WERI-Rb-1 (cell line): ENCODE data around the gene CASP8.

Experiments
- DNase-seq: peaks from one replicate; pipeline ENCODE4 v3.0.0-alpha.2; 2020
- H3K27ac ChIP-seq: fragments of 250-450 bp; sonication (Bioruptor Pico); 2 replicates; pipeline ENCODE4 v1.5.1; 2020; ENCODE audit warnings: mild to moderate bottlenecking, moderate library complexity
- H3K27me3 ChIP-seq: fragments of 250-450 bp; sonication (Bioruptor Pico); 2 replicates; pipeline ENCODE4 v1.5.1; 2021; ENCODE audit warnings: mild to moderate bottlenecking, low read depth, moderate library complexity; ENCODE audit not compliant: insufficient read depth, severe bottlenecking
- H3K36me3 ChIP-seq: fragments of 250-450 bp; sonication (Bioruptor Pico); 2 replicates; pipeline ENCODE4 v1.5.1; 2020; ENCODE audit warnings: mild to moderate bottlenecking, moderate library complexity
- H3K4me3 ChIP-seq: 2 replicates; pipeline ENCODE4 v1.5.1; 2011; ENCODE audit warnings: low read depth, mild to moderate bottlenecking, control low read depth, low read length
- H3K9me3 ChIP-seq: fragments of 250-450 bp; sonication (Bioruptor Pico); 2 replicates; pipeline ENCODE4 v1.5.1; 2021; ENCODE audit warnings: mild to moderate bottlenecking, moderate library complexity; ENCODE audit not compliant: severe bottlenecking
- TF ChIP-seq, protein P1 (sequence below): IDR thresholded peaks from 2 replicates; pipeline ENCODE4 v1.5.1; 2011; ENCODE audit warnings: low read depth, mild to moderate bottlenecking, control low read depth, inconsistent platforms, low read length

The CASP8 gene

DNA sequence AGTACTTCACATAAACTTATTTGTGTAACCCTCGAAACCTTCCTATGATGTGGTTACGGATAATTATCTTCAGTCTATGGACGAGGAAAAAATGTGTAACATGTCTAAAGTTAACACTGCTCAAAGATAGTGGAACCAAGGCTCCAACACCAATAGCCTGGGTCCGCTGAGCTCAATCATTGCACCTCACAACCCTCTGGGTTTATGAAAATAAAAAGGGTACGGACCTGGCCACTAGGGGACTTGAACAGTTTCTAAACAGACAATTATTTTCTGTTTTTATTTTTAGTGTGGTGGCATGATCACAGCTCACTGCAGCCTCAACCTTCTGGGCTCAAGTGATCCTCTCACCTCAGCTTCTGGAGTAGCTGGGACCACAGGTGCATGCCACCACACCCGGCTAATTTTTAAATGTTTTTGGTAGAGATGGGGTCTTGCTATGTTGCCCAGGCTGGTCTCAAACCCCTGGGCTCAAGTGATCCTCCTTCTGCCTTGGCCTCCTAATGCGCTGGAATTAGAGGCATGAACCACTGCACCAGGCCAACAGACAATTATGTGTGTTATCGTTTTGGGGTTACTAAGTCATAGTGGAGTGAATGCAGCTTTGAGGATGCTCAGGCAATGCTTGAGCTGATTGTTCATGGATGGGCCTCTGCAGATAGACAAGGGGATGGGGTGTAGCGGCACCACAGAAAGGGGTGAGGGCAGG lies 10.1 kb downstream of the CASP8 start:
- Histone ChIP-seq H3K27ac (no peak overlapping the region), H3K27me3 (no peaks in the 10 kb centered on the region), H3K36me3 (no peaks in the 10 kb centered on the region), H3K9me3 (no peaks in the 10 kb centered on the region), H3K4me3 (no peak overlapping the region)
- TF ChIP-seq, protein P1, sequence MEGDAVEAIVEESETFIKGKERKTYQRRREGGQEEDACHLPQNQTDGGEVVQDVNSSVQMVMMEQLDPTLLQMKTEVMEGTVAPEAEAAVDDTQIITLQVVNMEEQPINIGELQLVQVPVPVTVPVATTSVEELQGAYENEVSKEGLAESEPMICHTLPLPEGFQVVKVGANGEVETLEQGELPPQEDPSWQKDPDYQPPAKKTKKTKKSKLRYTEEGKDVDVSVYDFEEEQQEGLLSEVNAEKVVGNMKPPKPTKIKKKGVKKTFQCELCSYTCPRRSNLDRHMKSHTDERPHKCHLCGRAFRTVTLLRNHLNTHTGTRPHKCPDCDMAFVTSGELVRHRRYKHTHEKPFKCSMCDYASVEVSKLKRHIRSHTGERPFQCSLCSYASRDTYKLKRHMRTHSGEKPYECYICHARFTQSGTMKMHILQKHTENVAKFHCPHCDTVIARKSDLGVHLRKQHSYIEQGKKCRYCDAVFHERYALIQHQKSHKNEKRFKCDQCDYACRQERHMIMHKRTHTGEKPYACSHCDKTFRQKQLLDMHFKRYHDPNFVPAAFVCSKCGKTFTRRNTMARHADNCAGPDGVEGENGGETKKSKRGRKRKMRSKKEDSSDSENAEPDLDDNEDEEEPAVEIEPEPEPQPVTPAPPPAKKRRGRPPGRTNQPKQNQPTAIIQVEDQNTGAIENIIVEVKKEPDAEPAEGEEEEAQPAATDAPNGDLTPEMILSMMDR = no peak
- DNase-seq = no peak

- TF ChIP-seq, protein P1 = no peak
- Histone ChIP-seq H3K4me3 (no peak overlapping the region), H3K9me3 (no peaks in the 10 kb centered on the region), H3K27me3 (no peaks in the 10 kb centered on the region), H3K36me3 (no peaks in the 10 kb centered on the region), H3K27ac (no peak overlapping the region)
- no peak for DNase-seq
Observed at GRCh38 chr2:201271917-201272316, 11.6 kb downstream of the CASP8 start.

GRCh38 chr2:201273330-201273983 lies 13.1 kb downstream of the CASP8 start:
- TF ChIP-seq, protein P1 = no peak
- Histone ChIP-seq H3K27me3 (no peaks in the 10 kb centered on the region), H3K4me3 (no peak overlapping the region), H3K27ac (no peak overlapping the region), H3K36me3 (no peaks in the 10 kb centered on the region), H3K9me3 (no peaks in the 10 kb centered on the region)
- no peak for DNase-seq

DNA sequence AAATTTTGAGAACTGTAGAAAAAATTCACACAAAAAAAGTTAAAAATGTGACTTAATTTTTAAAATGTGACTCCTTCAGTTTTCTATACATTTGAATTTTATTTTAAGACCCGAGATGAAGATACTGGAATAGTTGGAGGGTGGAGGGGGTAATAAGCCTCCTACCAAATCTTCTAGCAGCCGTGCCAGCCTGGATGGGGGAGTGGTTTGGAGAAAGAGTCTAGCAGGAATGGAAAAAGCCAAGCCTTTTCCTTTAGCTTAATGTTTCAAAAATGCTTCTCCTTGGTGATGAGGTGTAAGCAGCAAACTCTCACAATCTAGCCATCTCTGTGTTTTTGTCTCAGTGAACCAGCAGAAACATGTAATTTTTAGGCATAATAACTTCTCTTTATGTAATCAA lies 14.7 kb downstream of the CASP8 start:
- Histone ChIP-seq H3K27ac (no peak overlapping the region), H3K27me3 (no peaks in the 10 kb centered on the region), H3K9me3 (no peaks in the 10 kb centered on the region), H3K4me3 (no peak overlapping the region), H3K36me3 (no peaks in the 10 kb centered on the region)
- DNase-seq = no peak
- TF ChIP-seq, protein P1 = no peak

- no peaks in the 10 kb centered on the region for H3K27me3 ChIP-seq
- H3K9me3 ChIP-seq = no peaks in the 10 kb centered on the region
- no peaks in the 10 kb centered on the region for H3K36me3 ChIP-seq
- H3K27ac ChIP-seq = no peak overlapping the region
- TF ChIP-seq, protein P1 = no peak
- no peak overlapping the region for H3K4me3 ChIP-seq
- DNase-seq = no peak
Observed at GRCh38 chr2:201275990-201276389, 15.7 kb downstream of the CASP8 start.
